AG04450 (cell line): ENCODE measurements around the gene LTBP1. TPM values are rescaled to one million over a fixed set of nuclear protein-coding genes. Genes with fewer than 3 reads are reported as not detected.

Experiments used
- CTCF ChIA-PET: fragments of 300-600, 350-600 bp; formaldehyde crosslinking; extraction: SDS; loops from one replicate; lab custom pipeline; 2022; ENCODE audit warnings: antibody characterized with exemption, inconsistent platforms; lab: Charles Lee
- POLR2A ChIA-PET: fragments of 350-600 bp; formaldehyde crosslinking; extraction: SDS; loops from one replicate; lab custom pipeline; 2021; ENCODE audit warnings: antibody characterized with exemption, inconsistent platforms; lab: Yijun Ruan, JAX
- DNase-seq: peaks from one replicate; pipeline ENCODE4 v3.0.0-alpha.2; 2011; ENCODE audit warnings: low read depth, low spot score
- H3K27ac ChIP-seq: one replicate; pipeline ENCODE4 v1.5.1; 2012; ENCODE audit warnings: low read depth, low read length, control low read depth
- H3K27me3 ChIP-seq: one replicate; pipeline ENCODE4 v1.6.0; 2012; ENCODE audit warnings: low read length; ENCODE audit not compliant: control insufficient read depth, insufficient read depth
- H3K4me3 ChIP-seq: 2 replicates; pipeline ENCODE4 v1.5.1; 2011; ENCODE audit warnings: mild to moderate bottlenecking, low read depth, low read length, control low read depth
- H3K9me3 ChIP-seq: 2 replicates; pipeline ENCODE4 v1.5.1; 2012; ENCODE audit warnings: low read length; ENCODE audit not compliant: control insufficient read depth, insufficient read depth
- CTCF ChIP-seq: IDR thresholded peaks from 2 replicates; pipeline ENCODE4 v1.5.1; 2011; ENCODE audit warnings: low read depth, low read length, control low read depth, inconsistent platforms
- polyA plus RNA-seq: library from polyadenylated mRNA; depleted of rRNA; stranded (reverse); fragments of >200 nt; gene quantifications from 2 replicates; pipeline ENCODE4 v1.2.3, GENCODE V29; 2011

The LTBP1 gene
- polyA plus RNA-seq, 1 experiment, result 517 TPM

DNA sequence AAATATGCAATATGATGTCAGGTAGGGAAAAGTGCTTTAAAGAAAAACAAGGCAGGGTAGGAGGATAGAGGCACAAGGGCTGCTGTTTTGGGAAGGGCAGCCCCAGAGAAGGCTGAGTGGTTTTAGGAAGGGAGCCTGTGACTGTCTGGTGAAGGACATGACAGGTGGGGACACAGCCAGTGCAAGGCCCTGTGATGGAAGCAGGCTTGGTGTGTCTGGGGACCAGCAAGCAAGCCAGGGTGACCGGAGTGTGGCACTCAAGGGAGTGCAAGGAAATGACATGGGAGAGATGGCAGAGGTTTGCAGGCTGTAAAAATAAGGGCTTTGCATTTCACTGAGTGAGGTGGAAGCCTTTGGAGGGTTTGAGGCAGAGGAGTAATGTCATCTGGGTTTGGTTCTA, 62.0 kb downstream of the LTBP1 start:
- H3K9me3 ChIP-seq, result no peaks in the 10 kb centered on the region

GRCh38 chr2:33009249-33009648, 62.5 kb downstream of the LTBP1 start:
- no peak for DNase-seq
- Histone ChIP-seq H3K9me3 (no peaks in the 10 kb centered on the region), H3K27ac (no peak overlapping the region), H3K27me3 (no peaks in the 10 kb centered on the region), H3K4me3 (no peak overlapping the region)
- ChIA-PET POLR2A (no interaction called here), CTCF (no interaction called here)
- TF ChIP-seq CTCF, result no peak

More for the DNA sequence above, 62.0 kb downstream of the LTBP1 start:
- POLR2A ChIA-PET, result no interaction called here
- no peak for TF ChIP-seq CTCF
- CTCF ChIA-PET, result no interaction called here
- Histone ChIP-seq H3K27me3 (no peaks in the 10 kb centered on the region), H3K4me3 (no peak overlapping the region), H3K27ac (no peak overlapping the region)
- no peak for DNase-seq

DNA sequence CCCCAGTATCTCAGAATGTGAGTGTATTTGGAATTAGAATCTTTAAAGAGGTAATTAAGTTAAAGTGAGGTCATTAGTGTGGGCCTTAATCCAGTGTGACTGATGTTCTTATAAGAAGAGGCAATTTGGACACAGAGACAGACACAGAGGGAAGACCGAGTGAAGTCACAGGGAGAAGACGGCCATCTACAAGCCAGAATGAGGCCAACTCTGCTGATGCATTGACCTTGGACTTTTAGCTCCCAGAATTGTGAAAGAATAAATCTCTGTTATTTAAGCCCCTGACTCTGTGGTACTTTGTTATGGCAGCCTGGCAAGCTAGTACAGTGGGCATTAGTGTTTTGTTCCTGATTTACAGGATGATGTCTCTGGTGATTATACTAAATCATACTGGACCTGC, 64.6 kb downstream of the LTBP1 start:
- no peaks in the 10 kb centered on the region for H3K9me3 ChIP-seq
- no peak overlapping the region for H3K4me3 ChIP-seq
- no peak overlapping the region for H3K27ac ChIP-seq
- DNase-seq, result no peak
- ChIA-PET POLR2A (no interaction called here), CTCF (no interaction called here)
- no peaks in the 10 kb centered on the region for H3K27me3 ChIP-seq
- TF ChIP-seq CTCF, result no peak

DNA sequence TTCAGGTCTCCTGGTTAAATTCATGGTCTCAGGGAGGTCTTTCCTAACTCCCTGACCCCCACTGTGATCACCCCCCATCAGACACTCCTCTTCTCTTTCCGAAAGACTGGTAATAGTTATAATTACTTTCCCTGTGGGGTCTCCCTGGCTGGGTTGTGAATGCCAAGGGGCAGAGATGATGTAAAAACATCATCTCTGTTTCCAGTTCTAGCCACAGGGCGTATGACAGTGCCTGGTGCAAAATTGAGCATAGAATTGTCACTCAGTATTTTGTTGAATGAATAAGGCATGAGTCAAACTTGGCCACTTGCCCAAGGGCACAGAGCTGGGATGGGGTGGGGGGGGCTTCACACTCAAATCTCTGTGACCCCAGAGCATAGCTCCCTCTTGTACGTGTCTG, 65.2 kb downstream of the LTBP1 start:
- no peak for DNase-seq
- POLR2A ChIA-PET, result interaction anchor here (1.0 kb wide), 1 partner anchor 11 kb away, joined by 3 read pairs; no protein-coding TSS in a partner anchor
- no peak for TF ChIP-seq CTCF
- no peak overlapping the region for H3K27ac ChIP-seq
- H3K9me3 ChIP-seq, result no peaks in the 10 kb centered on the region
- no peaks in the 10 kb centered on the region for H3K27me3 ChIP-seq
- CTCF ChIA-PET, result no interaction called here
- no peak overlapping the region for H3K4me3 ChIP-seq

GRCh38 chr2:33013684-33014110, 66.9 kb downstream of the LTBP1 start:
- no peaks in the 10 kb centered on the region for H3K27me3 ChIP-seq
- DNase-seq, result no peak
- no peak for TF ChIP-seq CTCF
- no peak overlapping the region for H3K27ac ChIP-seq
- CTCF ChIA-PET, result interaction anchor here (1.4 kb wide), 1 partner anchor 241 kb away, joined by 3 read pairs; no protein-coding TSS in a partner anchor
- H3K4me3 ChIP-seq, result no peak overlapping the region
- POLR2A ChIA-PET, result no interaction called here
- no peaks in the 10 kb centered on the region for H3K9me3 ChIP-seq
